HG03439 (cell line): Measurements from ENCODE around the gene CYBA.
A peak's percentile ranks its signal among the peaks of the same experiment; 100 is the strongest.

Experiments
- ATAC-seq: cut with Tn5 transposase; IDR thresholded peaks from one replicate; pipeline ENCODE4 v1.9.1; 2021; ENCODE audit warnings: mild to moderate bottlenecking, moderate library complexity; ENCODE audit not compliant: unreplicated experiment

The CYBA gene

DNA sequence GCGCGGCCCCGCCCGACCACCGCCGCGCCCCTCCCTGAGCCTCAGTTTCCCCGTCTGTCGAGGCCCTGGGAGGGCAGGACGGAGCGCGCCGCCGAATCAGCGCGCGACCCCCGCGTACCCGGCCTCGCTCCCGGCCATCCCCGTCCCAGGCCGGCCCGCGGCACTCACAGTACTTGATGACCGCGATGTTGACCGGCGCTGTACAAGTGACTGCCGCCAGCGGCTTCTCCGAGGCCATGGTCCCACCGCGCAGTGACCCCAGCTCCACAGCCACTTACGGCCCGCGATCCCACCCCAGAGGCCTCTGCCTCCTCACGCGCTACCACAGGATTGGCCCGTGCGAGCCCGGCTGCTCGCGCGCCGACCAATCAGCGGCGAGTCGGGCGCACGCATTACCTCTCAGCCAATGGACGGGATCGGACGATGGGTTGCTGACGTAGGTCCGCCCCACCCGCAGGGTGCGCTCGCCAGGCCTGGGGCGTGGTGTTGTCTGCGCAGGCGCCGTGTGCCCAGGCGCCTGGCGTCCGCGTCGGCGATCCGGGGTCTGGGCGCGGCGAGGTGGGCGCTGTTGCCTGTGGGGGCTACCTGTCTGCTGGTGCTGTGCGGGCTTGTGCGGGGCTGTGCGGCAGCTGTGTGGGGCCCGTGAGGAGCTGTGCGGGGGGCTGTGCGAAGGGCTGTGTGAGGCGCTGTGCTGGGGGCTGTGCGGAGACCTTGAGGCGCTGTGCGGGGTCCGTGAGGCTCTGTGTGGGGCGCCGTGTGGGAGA, 12.2 kb upstream of the CYBA start, which contains the start of gene MVD:
Gene MVD, minus strand, starts transcription at position 249 of the 764 bp plus-strand sequence. Its CDS starts 11 bp downstream, at position 238.
- ATAC-seq, result peak; percentile 93

GRCh38 chr16:88662222-88662842, 11.5 kb upstream of the CYBA start:
- no peak for ATAC-seq

DNA sequence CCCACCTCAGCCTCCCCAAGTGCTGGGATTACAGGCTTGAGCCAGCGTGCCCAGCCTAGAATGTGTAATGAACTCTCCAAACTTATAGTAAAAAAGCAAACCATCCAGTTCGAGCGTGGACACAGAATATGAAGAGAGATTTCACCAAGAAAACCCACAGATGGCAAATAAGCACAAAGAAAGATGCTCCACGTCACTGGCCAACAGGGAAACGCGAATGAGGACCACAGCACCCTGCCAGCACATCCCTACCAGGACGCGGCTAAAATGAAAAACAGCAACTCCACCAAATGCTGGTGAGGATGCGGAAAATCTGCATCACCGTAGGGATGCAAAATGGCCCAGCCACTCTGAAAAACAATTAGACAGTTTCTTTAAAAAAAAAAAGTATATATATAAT, 10.6 kb upstream of the CYBA start:
- no peak for ATAC-seq

- no peak for ATAC-seq
Observed at GRCh38 chr16:88659160-88659559, 8.3 kb upstream of the CYBA start.

DNA sequence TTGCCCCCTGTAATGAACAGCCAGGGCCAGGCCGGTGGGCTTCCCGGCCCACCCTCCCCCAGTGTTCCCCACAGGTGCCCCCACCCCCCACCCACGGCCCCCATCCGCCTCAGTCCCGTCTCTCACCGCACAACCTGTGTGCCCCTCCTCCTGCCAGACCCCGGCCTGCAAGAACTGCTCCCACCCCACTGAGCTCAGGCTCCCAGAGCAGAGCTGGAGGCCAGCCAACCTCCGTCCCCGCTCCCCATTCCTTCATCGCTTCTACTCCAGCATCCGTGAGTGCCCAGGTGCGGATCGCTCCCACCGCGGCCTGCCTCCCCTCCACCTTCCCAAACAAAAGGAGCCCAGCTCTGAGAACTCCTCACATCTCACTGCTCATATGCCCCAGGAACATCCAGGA, 7.9 kb upstream of the CYBA start:
- no peak for ATAC-seq

DNA sequence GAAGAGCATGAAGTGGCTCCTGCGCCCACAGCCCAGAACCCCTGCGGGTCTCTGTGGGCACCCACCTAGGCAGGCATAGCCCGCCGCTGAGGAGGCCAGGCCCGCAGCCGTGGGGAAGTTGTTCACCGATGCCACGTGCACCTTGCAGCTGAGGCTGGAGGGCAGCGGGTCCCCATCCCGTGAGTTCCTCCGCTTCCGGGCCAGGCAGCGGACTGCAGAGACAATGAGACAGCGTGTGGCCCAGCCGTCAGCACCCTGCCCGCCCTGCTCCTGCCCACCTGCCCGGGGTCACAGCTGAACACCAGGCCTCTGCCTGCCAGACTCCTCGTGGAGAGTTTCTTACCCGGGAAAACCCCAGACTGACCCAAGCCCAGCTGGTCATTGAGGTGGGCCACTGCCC, 6.5 kb upstream of the CYBA start:
- no peak for ATAC-seq

DNA sequence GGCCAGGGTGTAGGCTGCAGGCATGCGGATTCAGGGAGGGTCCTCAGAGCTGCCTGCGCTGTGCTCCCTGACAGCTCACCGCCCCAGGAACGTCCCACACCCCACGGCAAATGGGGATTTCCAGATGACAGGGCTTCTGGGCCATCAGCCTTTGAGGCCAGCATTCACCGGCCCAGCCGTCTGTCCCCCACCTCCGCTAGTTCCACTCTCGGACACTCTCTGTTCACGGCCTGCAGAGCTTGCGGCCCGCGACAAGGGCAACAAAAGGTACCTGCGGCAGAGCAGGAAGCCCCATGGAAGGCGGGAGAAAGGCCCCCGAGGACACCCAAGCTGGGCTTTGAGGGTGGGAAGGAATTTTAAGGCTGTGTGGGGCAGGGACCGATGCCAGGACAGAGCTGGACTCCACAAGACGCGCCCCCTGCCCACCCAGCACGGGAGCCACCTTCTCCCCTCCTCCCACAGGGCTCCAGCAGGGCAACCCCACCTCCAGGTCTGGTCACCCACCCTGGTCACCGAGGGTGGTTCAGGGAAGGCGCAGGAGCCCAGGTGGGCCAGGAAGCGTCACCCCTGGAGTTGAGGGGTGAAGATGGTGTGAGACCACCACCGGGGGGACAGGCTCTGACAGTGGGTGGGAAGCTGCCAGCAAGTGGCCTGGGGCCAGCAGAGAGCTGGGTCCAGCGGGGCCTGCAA, 5.6 kb upstream of the CYBA start:
- no peak for ATAC-seq

- ATAC-seq, result no peak
Observed at GRCh38 chr16:88655733-88656281, 5.0 kb upstream of the CYBA start.

GRCh38 chr16:88655053-88655732, 4.3 kb upstream of the CYBA start:
- ATAC-seq, result no peak

GRCh38 chr16:88654363-88655052, 3.7 kb upstream of the CYBA start:
- ATAC-seq, result no peak

DNA sequence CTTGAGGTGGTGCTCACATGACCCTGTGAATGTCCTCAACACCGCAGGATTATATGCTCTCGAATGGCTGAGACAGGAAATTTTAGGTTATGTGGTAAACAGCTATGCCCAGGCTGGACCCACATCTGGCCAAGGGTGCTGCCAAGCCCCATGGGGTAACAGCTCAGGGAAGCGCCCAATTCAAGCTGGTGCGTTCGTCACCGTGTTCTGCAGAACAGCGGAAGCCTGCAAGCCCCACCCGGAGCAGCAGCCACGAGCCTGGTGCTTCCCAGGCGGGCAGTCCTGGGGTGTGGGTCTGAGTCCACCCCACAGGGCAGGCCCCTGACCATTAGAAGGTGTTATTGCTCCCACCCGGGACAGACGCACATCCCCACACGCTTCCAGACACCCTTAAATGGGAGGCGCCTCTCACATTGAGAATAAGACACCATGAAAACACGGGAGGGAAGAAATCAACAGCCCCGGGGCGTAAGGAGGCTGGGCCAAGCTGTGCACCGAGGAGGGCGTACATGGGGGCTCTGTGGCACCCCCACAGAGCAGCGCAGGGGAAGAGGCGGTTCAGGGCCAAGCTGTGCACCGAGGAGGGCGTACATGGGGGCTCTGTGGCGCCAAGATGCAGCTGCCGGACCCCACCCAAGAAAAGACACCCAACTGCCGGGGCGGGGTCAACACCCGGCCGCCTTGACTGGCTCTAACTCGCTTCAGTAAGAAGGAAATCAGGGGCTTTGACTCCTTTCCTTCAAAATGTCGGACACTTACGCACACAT, 2.9 kb upstream of the CYBA start:
- ATAC-seq, result no peak

- no peak for ATAC-seq
Observed at GRCh38 chr16:88653101-88653500, 2.2 kb upstream of the CYBA start.

DNA sequence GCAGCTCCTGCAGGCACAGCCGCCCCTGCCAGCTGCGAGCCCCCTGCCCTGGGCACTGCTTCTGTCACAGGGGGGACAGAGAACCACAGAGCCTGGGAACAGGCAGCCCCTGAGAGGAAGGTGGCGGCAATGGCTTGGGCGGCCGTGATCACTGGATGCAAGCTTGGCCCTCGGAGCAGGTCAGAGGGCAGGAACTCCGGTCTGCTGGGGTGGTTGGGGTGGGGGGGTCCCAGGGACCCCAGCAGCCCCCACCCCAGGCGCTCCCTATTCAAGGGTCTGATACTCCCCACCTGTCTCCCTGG, 1.9 kb upstream of the CYBA start:
- no peak for ATAC-seq

GRCh38 chr16:88651989-88652761, 1.3 kb upstream of the CYBA start:
- ATAC-seq, result no peak

GRCh38 chr16:88651276-88651988, 579 bp upstream of the CYBA start:
- ATAC-seq, result peak; percentile 66

DNA sequence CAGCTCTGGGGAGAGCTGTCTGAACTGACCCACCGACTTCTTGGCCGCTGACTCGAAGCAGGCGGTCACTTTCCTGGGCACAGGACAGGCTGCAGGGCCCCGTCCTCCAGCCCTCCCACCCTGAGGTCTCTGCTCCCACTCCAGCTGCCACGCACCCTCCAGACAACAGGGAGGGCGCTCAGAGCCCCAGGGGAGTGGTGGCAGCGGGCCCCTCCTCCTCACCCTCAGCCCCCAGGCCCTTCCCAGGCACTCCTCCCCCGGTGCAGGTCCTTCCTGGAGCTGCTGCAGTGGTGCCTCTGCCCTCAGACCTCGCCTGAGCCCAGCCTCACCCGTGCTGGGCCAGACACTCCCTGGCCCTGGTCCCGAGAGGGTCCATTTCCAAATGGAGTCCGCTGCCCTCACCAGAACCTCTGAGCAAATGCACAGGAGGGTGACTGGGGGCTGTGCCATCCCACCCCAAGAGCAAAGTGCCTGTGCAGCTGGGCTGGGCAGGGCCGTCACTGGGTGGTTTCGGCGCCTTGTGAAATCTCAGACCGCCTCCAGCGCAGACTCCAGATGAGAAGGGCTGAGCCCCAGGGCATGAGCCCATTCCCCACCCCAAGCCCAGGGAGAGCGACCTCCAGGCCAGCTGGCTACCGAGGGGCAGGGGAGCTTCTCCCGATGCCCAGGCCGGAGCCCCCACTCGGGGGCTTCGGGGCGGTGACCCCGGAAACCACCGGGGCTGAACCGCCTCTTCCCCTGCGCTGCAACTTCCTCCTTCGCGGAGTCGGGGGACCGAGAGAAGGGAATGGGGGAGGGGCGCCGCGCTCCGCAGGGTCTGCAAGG, 717 bp downstream of the CYBA start:
- peak; percentile 12 for ATAC-seq

- no peak for ATAC-seq
Observed at GRCh38 chr16:88649195-88649923, 1.5 kb downstream of the CYBA start.
